H1 (cell line): ENCODE data around the gene IDE. TPM values are rescaled to one million over a fixed set of nuclear protein-coding genes. Genes with fewer than 3 reads are reported as not detected.

Experiments used
- CTCF ChIA-PET: fragments of 300-600 bp; sonication (Branson Sonifier 250); formaldehyde crosslinking; loops from one replicate; lab custom pipeline; 2021; ENCODE audit not compliant: partially characterized antibody; lab: Charles Lee
- POLR2A ChIA-PET: fragments of 300-600 bp; sonication (Branson Sonifier 250); formaldehyde crosslinking; loops from one replicate; lab custom pipeline; 2021; ENCODE audit warnings: inconsistent platforms; ENCODE audit not compliant: partially characterized antibody; lab: Charles Lee
- DNase-seq, 2 experiments: peaks; one replicate each; pipeline versions ENCODE4 v3.0.0 to v3.0.0-alpha.2; 2010 to 2022; ENCODE audit warnings: low spot score in 2 of 2, low read depth in 1 of 2, mixed read lengths in 1 of 2
- FAIRE-seq: peaks from 2 replicates; lab custom pipeline; 2011; peaks lifted over from hg19 to GRCh38; lab: Jason Lieb, UNC
- H2AFZ ChIP-seq: 2 replicates; pipeline ENCODE4 v1.8.1; 2012; ENCODE audit warnings: low read length, inconsistent platforms
- H2AK5ac ChIP-seq: 2 replicates; pipeline ENCODE4 v1.6.1; 2013; ENCODE audit warnings: low read depth, low read length
- H2BK120ac ChIP-seq: replicated peaks from 2 replicates; pipeline ENCODE3; 2013; ENCODE audit warnings: low read depth, low read length, inconsistent platforms
- H2BK12ac ChIP-seq: 2 replicates; pipeline ENCODE4 v1.6.1; 2013; ENCODE audit warnings: low read depth, low read length
- H2BK15ac ChIP-seq: 2 replicates; pipeline ENCODE4 v1.6.1; 2013; ENCODE audit warnings: low read length
- H2BK20ac ChIP-seq: 2 replicates; pipeline ENCODE4 v1.6.1; 2013; ENCODE audit warnings: low read length
- H2BK5ac ChIP-seq: 2 replicates; pipeline ENCODE4 v1.6.1; 2013; ENCODE audit warnings: low read depth, low read length
- H3K14ac ChIP-seq: 2 replicates; pipeline ENCODE4 v1.6.1; 2013; ENCODE audit warnings: inconsistent platforms; ENCODE audit not compliant: insufficient read length
- H3K18ac ChIP-seq: 2 replicates; pipeline ENCODE4 v1.6.1; 2013; ENCODE audit warnings: low read length; ENCODE audit errors: extremely low read depth
- H3K23ac ChIP-seq: 2 replicates; pipeline ENCODE4 v1.6.1; 2013; ENCODE audit warnings: inconsistent platforms; ENCODE audit not compliant: insufficient read length
- H3K23me2 ChIP-seq: 2 replicates; pipeline ENCODE4 v1.6.1; 2013; ENCODE audit warnings: low read depth, low read length
- H3K27ac ChIP-seq: 2 replicates; pipeline ENCODE4 v1.6.1; 2011; ENCODE audit warnings: low read depth, low read length, inconsistent platforms
- H3K27me3 ChIP-seq, 4 experiments: replicated peaks in 1 of 4; 1 replicate in 1 of 4; 2 replicates in 3 of 4; pipeline versions ENCODE4 v1.6.1 to v1.8.1; 2011 to 2013; ENCODE audit warnings: low read length in 3 of 4, mild to moderate bottlenecking in 3 of 4, inconsistent platforms in 2 of 4, mixed read lengths in 2 of 4, moderate library complexity in 1 of 4; ENCODE audit not compliant: control insufficient read depth in 3 of 4, insufficient read depth in 3 of 4; ENCODE audit errors: extremely low read depth in 1 of 4
- H3K36me3 ChIP-seq, 4 experiments: 2 replicates each; pipeline versions ENCODE4 v1.6.1 to v1.8.1; 2011 to 2013; ENCODE audit warnings: mild to moderate bottlenecking in 4 of 4, low read length in 3 of 4, moderate library complexity in 2 of 4, control low read depth in 1 of 4, inconsistent platforms in 1 of 4; ENCODE audit not compliant: insufficient read depth in 4 of 4, control insufficient read depth in 2 of 4
- H3K4ac ChIP-seq: replicated peaks from 2 replicates; pipeline ENCODE3; 2013; ENCODE audit warnings: low read length, low read depth, mixed read lengths, inconsistent platforms; ENCODE audit not compliant: insufficient read length
- H3K4me1 ChIP-seq, 4 experiments: replicated peaks in 1 of 4; 1 replicate in 1 of 4; 2 replicates in 3 of 4; pipeline versions ENCODE4 v1.6.1 to v1.8.1; 2011 to 2013; ENCODE audit warnings: low read length in 3 of 4, inconsistent platforms in 2 of 4, mixed read lengths in 1 of 4; ENCODE audit not compliant: insufficient read depth in 4 of 4, control insufficient read depth in 3 of 4
- H3K4me2 ChIP-seq, 2 experiments: 2 replicates each; pipeline versions ENCODE4 v1.6.1 to v1.8.1; 2011 to 2013; ENCODE audit warnings: low read depth in 2 of 2, low read length in 2 of 2, control low read depth in 1 of 2, inconsistent platforms in 1 of 2, mild to moderate bottlenecking in 1 of 2; ENCODE audit not compliant: insufficient read depth in 1 of 2
- H3K4me3 ChIP-seq, 4 experiments: fragments of 200-600, 300-600 bp in 1 of 4; sonication (generic), shearing (Covaris generic), sonication (Bioruptor Twin) in 1 of 4; 2 replicates each; pipeline versions ENCODE4 v1.5.1 to v1.8.1; 2011 to 2016; ENCODE audit warnings: low read length in 4 of 4, low read depth in 3 of 4, control low read depth in 2 of 4, inconsistent platforms in 2 of 4, mild to moderate bottlenecking in 2 of 4, mixed read lengths in 1 of 4, moderate library complexity in 1 of 4; ENCODE audit not compliant: insufficient read depth in 2 of 4; ENCODE audit errors: extremely low read depth in 1 of 4
- H3K56ac ChIP-seq: replicated peaks from 2 replicates; pipeline ENCODE3; 2013; ENCODE audit warnings: low read depth, mild to moderate bottlenecking, mixed read lengths, low read length, inconsistent platforms; ENCODE audit not compliant: insufficient read length
- H3K79me1 ChIP-seq: 2 replicates; pipeline ENCODE4 v1.6.1; 2013; ENCODE audit warnings: low read depth, low read length, control low read depth
- H3K79me2 ChIP-seq, 2 experiments: 2 replicates each; pipeline versions ENCODE4 v1.6.1 to v1.8.1; 2012 to 2013; ENCODE audit warnings: low read length in 2 of 2, mild to moderate bottlenecking in 2 of 2, inconsistent platforms in 1 of 2; ENCODE audit not compliant: insufficient read depth in 2 of 2, control insufficient read depth in 1 of 2
- H3K9ac ChIP-seq, 4 experiments: replicated peaks in 1 of 4; 1 replicate in 1 of 4; 2 replicates in 3 of 4; pipeline versions ENCODE4 v1.6.1 to v1.8.1; 2011 to 2013; ENCODE audit warnings: low read depth in 3 of 4, low read length in 3 of 4, control low read depth in 2 of 4, mild to moderate bottlenecking in 2 of 4, moderate library complexity in 2 of 4, inconsistent platforms in 1 of 4; ENCODE audit errors: extremely low read depth in 1 of 4
- H3K9me3 ChIP-seq, 2 experiments: 2 replicates each; pipeline versions ENCODE4 v1.6.1 to v1.8.1; 2012 to 2013; ENCODE audit warnings: mild to moderate bottlenecking in 2 of 2, moderate library complexity in 2 of 2, control low read depth in 1 of 2, inconsistent platforms in 1 of 2, low read depth in 1 of 2, low read length in 1 of 2, mixed read lengths in 1 of 2; ENCODE audit not compliant: insufficient read depth in 2 of 2
- H4K20me1 ChIP-seq, 2 experiments: replicated peaks in 1 of 2; 2 replicates each; pipeline versions ENCODE3 to v1.8.1; 2011 to 2013; ENCODE audit warnings: inconsistent platforms in 2 of 2, low read length in 2 of 2, mild to moderate bottlenecking in 1 of 2; ENCODE audit not compliant: insufficient read depth in 2 of 2, control insufficient read depth in 1 of 2
- H4K5ac ChIP-seq: 2 replicates; pipeline ENCODE4 v1.6.1; 2013; ENCODE audit warnings: low read length, low read depth, mixed read lengths, inconsistent platforms; ENCODE audit not compliant: insufficient read length
- H4K8ac ChIP-seq: 2 replicates; pipeline ENCODE4 v1.8.0; 2013; ENCODE audit warnings: mild to moderate bottlenecking, moderate library complexity, low read length, inconsistent platforms; ENCODE audit not compliant: insufficient read depth; ENCODE audit errors: extremely low read depth
- H4K91ac ChIP-seq: replicated peaks from 2 replicates; pipeline ENCODE3; 2013; ENCODE audit warnings: low read length, mixed read lengths, inconsistent platforms; ENCODE audit not compliant: insufficient read length
- ASH2L ChIP-seq: fragments of 200-600, 300-600 bp; sonication (generic); IDR thresholded peaks from one replicate; pipeline ENCODE4 v1.7.1; 2017; ENCODE audit warnings: low read length
- GTF2F1 ChIP-seq: IDR thresholded peaks from 2 replicates; pipeline ENCODE4 v1.6.1; 2012; ENCODE audit warnings: low read depth, low read length, improper control_type of control experiment, borderline replicate concordance
- KDM4A ChIP-seq: IDR thresholded peaks from one replicate; pipeline ENCODE4 v1.7.1; 2012; ENCODE audit warnings: low read depth, mild to moderate bottlenecking, moderate library complexity, low read length, inconsistent platforms; ENCODE audit not compliant: severe bottlenecking
- NRF1 ChIP-seq: IDR thresholded peaks from 2 replicates; pipeline ENCODE4 v1.6.1; 2011; ENCODE audit warnings: mild to moderate bottlenecking, low read depth, low read length, improper control_type of control experiment
- PHF8 ChIP-seq: fragments of 200-600 bp; sonication (generic); conservative IDR thresholded peaks from 2 replicates; pipeline ENCODE4 v1.7.1; 2012; ENCODE audit warnings: low read depth, mild to moderate bottlenecking, inconsistent platforms, low read length, moderate library complexity
- RAD21 ChIP-seq, 2 experiments: IDR thresholded peaks in 1 of 2; conservative IDR thresholded peaks in 1 of 2; 2 replicates each; pipeline ENCODE4 v1.6.1; 2011; ENCODE audit warnings: low read depth in 2 of 2, low read length in 2 of 2, improper control_type of control experiment in 1 of 2, inconsistent platforms in 1 of 2, mild to moderate bottlenecking in 1 of 2, moderate library complexity in 1 of 2
- RNF2 ChIP-seq: fragments of 200-900, 300-1000 bp; sonication (generic); IDR thresholded peaks from 2 replicates; pipeline ENCODE4 v1.7.1; 2016; ENCODE audit warnings: borderline replicate concordance, low read depth, mild to moderate bottlenecking, antibody characterized with exemption, low read length; ENCODE audit not compliant: poor library complexity, severe bottlenecking; ENCODE audit errors: missing control alignments
- SP2 ChIP-seq: IDR thresholded peaks from 2 replicates; pipeline ENCODE4 v1.6.1; 2012; ENCODE audit warnings: mild to moderate bottlenecking, low read length, inconsistent platforms
- TAF7 ChIP-seq: optimal IDR thresholded peaks from 2 replicates; pipeline ENCODE3; 2011; ENCODE audit warnings: low read depth, mild to moderate bottlenecking, inconsistent platforms, low read length, moderate library complexity, borderline replicate concordance
- YY1 ChIP-seq: IDR thresholded peaks from 2 replicates; pipeline ENCODE4 v1.6.1; 2011; ENCODE audit warnings: low read depth, mild to moderate bottlenecking, low read length
- WGBS, 2 experiments: shearing (Covaris generic) in 1 of 2; methylation state at CpG; one replicate each; pipeline versions ENCODE4 v1.1.6 to v1.1.7; 2013 to 2015; ENCODE audit warnings: low lambda C conversion rate in 2 of 2, mixed read lengths in 2 of 2, inconsistent platforms in 1 of 2, low coverage in 1 of 2, missing lambda C conversion rate in 1 of 2; ENCODE audit not compliant: insufficient replicate concordance in 2 of 2, insufficient coverage in 1 of 2, insufficient read length in 1 of 2; ENCODE audit errors: extremely low coverage in 1 of 2, missing lambda C conversion rate in 1 of 2; 5-methylcytosine and 5-hydroxymethylcytosine counted together
- polyA plus RNA-seq, 7 experiments: library from polyadenylated mRNA; depleted of rRNA in 3 of 7; stranded (reverse) in 5 of 7; unstranded in 2 of 7; fragments of >200 nt in 5 of 7; fragments of 200-250 nt in 2 of 7; gene quantifications; 1 replicate in 5 of 7; 2 replicates in 1 of 7; 4 replicates in 1 of 7; pipeline versions ENCODE4 v1.2.1 to v1.2.3, GENCODE V29; 2011 to 2013; ENCODE audit warnings: missing spikeins in 2 of 7, mixed read lengths in 2 of 7
- total RNA-seq: library from RNA; stranded (reverse); fragmentation: NEBNext Ultra II Directional; extraction: Animal tissue kit (Norgen Biotek cat#: 25700); gene quantifications from 2 replicates; pipeline ENCODE4 v1.2.1, GENCODE V29; 2021

IDE gene
- total and polyA plus RNA-seq, 2 of the 8 experiments (the other 6 are each of a cell fraction or from before 2014, with no cell fraction given), result 12.7 to 52.7 TPM

- Histone ChIP-seq H4K5ac (no peak overlapping the region), H3K23ac (no peak overlapping the region), H3K27me3 (peaks cover 0 to 19% (median 9%) of the 10 kb centered on the region in 4 experiments; a peak in 4 of 7 replicates), H2BK20ac (no peak overlapping the region), H4K91ac (no peak overlapping the region), H4K20me1 (no peaks in the 10 kb centered on the region), H3K14ac (no peak overlapping the region), H3K36me3 (no peaks in the 10 kb centered on the region), H3K18ac (no peak overlapping the region), H2BK15ac (no peak overlapping the region), H2BK120ac (no peak overlapping the region), H3K4me2 (peak overlapping the region; percentile 63 to 67), H2AK5ac (no peak overlapping the region), H2BK12ac (no peak overlapping the region), H3K79me1 (no peaks in the 10 kb centered on the region), H3K4ac (no peak overlapping the region), H3K79me2 (no peaks in the 10 kb centered on the region), H4K8ac (no peak overlapping the region), H3K27ac (no peak overlapping the region), H3K4me1 (peaks cover 3 to 9% (median 7%) of the 10 kb centered on the region in 4 experiments), H3K4me3 (peak overlapping the region; percentile 4 to 55 (median 34); a peak in 7 of 8 replicates), H3K9me3 (peaks cover 6 to 8% of the 10 kb centered on the region in 2 experiments; a peak in 3 of 4 replicates), H3K56ac (no peak overlapping the region), H2AFZ (peak overlapping the region; percentile 64), H2BK5ac (no peak overlapping the region), H3K23me2 (peaks cover 5% of the 10 kb centered on the region; the same call in 1 of the 2 replicates), H3K9ac (no peak overlapping the region)
- FAIRE-seq, result no peak
- WGBS, 2 experiments, result 28% methylated on average over 46 of the region's 46 CpGs; no CpG with 5 or more reads in 1 of the 2 experiments
- ChIA-PET CTCF (interaction anchor here (0.6 to 3.9 kb wide), 19 partner anchors 14 to 383 kb away, joined by 3 to 21 read pairs (median 3); partner anchors contain the start of genes CPEB3, IDE and MARCHF5), POLR2A (interaction anchor here (0.6 to 1.5 kb wide), 5 partner anchors 12 to 286 kb away, joined by 3 to 4 read pairs (median 3); no protein-coding TSS in a partner anchor)
- DNase-seq, result peak in 1 of 2 experiments; percentile 53
- no peak for TF ChIP-seq RAD21 (IDR thresholded peaks at IDR 0.05 in 1 of 2, conservative IDR thresholded peaks at IDR 0.05 in 1 of 2; ENCODE audit: low read depth in 2 of 2, low read length in 2 of 2)
- TF ChIP-seq YY1, result no peak
- peak; percentile 47 for TF ChIP-seq ASH2L
- TF ChIP-seq TAF7, result no peak
- 0 out of 2 replicates have a peak, but pooled peaks have one; percentile 36 for TF ChIP-seq PHF8
- TF ChIP-seq KDM4A, result no peak
- TF ChIP-seq NRF1, result no peak
- no peak for TF ChIP-seq SP2
- TF ChIP-seq GTF2F1, result no peak
- TF ChIP-seq RNF2, result no peak
Observed at GRCh38 chr10:92420546-92421275, 153.2 kb downstream of the IDE start.
